GM12872 (cell line): ENCODE data around the gene TPST2.

Experiments
- TF ChIP-seq, protein P1 (sequence below): IDR thresholded peaks from 3 replicates; pipeline ENCODE4 v1.5.1; 2011; ENCODE audit warnings: low read depth, mild to moderate bottlenecking, low read length, moderate library complexity; ENCODE audit not compliant: insufficient read depth

The TPST2 gene

DNA sequence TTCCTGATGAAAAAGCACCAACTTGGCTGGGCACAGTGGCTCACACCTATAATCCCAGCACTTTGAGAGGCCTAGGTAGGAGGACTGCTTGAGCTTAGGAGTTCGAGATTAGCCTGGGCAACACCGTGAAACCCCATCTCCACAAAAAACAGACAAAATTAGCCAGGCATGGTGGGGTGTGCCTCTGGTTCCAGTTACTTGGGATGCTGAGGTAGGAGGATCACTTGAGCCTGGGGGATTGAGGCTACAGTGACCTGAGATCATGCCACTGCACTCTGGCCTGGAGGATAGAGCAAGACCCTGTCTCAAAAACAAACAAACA, 109.4 kb downstream of the TPST2 start:
- TF ChIP-seq, protein P1, sequence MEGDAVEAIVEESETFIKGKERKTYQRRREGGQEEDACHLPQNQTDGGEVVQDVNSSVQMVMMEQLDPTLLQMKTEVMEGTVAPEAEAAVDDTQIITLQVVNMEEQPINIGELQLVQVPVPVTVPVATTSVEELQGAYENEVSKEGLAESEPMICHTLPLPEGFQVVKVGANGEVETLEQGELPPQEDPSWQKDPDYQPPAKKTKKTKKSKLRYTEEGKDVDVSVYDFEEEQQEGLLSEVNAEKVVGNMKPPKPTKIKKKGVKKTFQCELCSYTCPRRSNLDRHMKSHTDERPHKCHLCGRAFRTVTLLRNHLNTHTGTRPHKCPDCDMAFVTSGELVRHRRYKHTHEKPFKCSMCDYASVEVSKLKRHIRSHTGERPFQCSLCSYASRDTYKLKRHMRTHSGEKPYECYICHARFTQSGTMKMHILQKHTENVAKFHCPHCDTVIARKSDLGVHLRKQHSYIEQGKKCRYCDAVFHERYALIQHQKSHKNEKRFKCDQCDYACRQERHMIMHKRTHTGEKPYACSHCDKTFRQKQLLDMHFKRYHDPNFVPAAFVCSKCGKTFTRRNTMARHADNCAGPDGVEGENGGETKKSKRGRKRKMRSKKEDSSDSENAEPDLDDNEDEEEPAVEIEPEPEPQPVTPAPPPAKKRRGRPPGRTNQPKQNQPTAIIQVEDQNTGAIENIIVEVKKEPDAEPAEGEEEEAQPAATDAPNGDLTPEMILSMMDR = no peak

DNA sequence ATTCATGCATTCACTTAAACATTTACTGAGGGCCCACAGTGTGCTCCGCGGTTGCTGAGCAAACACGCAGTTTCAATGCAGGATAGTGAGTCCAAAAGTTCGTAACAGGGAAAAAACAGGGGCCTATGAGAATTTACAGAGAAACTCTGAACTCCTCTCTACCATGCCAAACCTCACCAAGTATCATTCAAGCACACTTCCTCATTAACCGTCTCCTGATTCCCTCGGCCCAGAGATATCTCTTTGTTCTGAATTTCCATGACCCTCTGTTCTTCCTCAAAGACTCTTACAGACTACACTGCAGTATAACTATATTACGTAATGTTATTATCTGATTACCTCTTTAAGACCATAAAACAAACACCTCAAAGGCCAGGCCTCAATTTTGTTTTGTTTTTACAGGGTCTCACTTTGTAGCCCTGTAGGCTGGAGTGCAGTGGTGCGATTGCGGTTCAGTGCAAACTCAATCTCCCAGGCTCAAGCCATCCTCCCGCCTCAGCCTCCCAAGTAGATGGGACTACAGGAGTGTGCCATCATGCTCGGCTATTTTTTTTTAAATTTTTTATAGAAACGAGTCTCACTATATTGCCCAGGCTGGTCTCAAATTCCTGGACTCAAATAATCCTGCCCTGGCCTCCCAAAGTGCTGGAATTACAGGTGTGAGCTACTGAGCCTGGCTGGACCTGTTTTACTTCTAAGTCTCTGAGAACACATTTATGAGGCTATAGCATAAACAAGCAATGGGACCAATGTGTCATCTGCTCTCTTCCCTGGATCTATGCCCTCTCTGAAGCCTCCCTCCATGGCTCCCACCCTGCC, 109.9 kb downstream of the TPST2 start:
- TF ChIP-seq, protein P1 = no peak; the same call in 2 of the 3 replicates

DNA sequence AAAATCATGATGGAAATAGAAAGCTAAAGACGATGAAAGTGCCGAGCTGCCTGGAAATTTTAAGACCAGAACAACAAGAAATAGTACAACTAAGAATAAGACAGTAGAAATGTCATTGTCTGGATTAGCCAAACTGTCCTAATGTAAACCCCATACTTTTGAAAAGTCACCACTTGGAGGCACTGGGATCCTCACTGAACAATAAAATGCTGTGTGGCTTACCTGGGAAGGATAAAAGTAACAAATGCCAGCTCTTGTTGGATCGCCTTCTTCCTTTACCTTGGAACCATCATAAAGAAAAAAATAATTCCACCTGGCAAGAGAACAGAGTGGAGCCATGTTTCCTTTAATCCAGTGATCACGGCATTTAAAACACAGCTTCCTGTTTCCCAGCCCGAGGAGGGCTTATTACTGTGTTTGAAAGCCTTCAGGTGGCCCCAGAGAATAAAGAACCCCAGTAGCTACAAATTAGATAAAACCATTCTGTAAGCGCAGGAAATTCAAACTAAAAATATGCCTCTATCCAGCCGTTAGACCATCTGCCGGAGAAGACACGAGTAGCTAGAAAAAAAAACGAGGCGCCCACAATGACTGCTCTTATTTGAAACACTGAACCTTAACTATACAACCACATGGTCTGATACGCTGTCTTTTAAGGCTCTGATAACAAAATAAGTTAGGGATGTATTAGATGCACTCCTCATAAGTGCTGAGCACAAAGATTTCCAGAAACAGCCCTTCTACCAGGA, 110.7 kb downstream of the TPST2 start:
- TF ChIP-seq, protein P1 = 0 out of 3 replicates have a peak, but pooled peaks have one; percentile 15

DNA sequence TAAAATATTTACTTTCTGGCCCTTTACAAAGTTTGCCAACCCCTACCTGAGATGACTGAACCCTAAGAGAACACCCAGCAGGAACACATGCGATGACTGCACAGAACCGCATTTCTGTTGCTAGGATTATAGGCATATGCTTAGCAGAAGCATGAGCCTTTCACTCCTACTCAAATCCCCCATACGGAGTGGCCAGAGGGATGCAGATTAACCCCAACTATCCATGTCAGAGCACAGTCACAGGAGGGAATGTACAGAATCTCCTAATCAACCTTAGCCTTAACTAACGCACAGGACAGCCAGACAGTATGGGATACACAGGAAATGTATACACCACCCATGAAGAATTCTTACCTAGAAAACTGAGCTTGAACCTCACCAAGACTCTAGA, 112.6 kb downstream of the TPST2 start:
- TF ChIP-seq, protein P1 = no peak

DNA sequence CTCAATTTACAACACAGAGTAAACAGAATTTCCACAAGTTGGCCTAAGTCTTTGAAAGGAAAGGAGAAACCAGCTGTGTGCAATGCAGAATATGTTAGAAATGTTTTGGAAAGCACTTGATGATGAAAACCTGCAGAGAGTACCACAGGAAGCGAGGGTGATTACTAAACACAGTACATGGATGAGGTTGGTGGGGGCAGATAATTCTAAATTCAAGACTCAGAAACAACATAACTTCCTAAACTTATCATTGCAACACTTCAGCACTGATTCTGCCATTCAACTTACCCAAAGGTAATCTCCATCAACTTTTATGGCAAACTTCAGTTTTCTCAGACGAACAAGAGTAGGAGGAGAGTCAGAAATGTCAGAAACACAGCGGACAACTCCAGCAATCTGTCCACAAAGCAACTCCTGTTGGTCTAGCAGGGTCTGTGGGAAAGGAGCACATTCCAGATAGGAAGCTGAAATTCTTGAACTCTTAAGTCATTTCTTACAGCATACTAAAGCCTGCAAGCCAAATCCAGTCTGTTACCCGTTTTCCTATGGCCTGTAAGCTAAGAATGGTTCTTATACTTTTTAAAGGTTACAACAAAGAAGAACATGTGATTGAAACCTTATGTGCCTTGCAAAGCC, 113.1 kb downstream of the TPST2 start:
- TF ChIP-seq, protein P1 = no peak

DNA sequence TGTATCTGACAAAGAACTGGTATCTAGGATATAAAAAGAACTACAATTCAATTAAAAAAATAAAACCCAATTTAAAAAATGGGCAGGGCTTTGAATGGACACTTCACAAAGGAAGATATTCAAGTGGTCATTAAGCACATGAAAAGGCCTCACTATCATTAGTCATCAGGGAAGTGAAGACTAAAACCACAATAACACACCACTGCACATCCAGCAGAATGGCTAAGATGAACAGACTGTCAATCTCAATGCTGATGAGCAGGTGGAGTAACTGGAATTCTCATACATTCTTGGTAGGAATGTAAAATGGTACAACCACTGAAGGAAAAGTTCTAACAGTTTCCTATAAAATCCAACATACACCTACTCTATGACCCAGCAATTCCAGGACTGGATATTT, 115.2 kb downstream of the TPST2 start:
- TF ChIP-seq, protein P1 = no peak
